ENCODE measurements around the gene GFER. TPM values are rescaled to one million over a fixed set of nuclear protein-coding genes. Genes with fewer than 3 reads are reported as not detected.

The GFER gene
- total RNA-seq, 4 donors from 2014 or later = 29.9 to 117 (median 64.3) TPM

- intact Hi-C loops (cut with DNase I; ENCODE audit: low total_unique reads) = no loop called here
- peak within 1 kb of the TSS; percentile 86 to 90 (median 88) for H3K27ac ChIP-seq
- 1 to 20% methylated on average over 1 to 59 of the region's 77 CpGs for WGBS, 2 donors (ENCODE audit: low coverage in 1 of 2)
- peak within 1 kb of the TSS; percentile 58 to 93 (median 88) for H3K4me3 ChIP-seq
- no peaks in the 10 kb centered on the region for H3K27me3 ChIP-seq
- peaks cover 0 to 12% (median 4%) of the 10 kb centered on the region in 4 donors for H3K36me3 ChIP-seq
- peak; percentile 100 for DNase-seq
- peaks cover 15 to 43% (median 35%) of the 10 kb centered on the region in 4 donors for H3K4me1 ChIP-seq
- no peaks in the 10 kb centered on the region for H3K9me3 ChIP-seq
- in situ Hi-C loops (cut with MboI; ENCODE audit: low pct_ligation_motif_present in 1 of 4, low pct_unique_long_range_greater_than_20kb in 1 of 4, low sequenced_read_pairs in 3 of 4) = no loop called here
- TF ChIP-seq POLR2A (IDR thresholded peaks at IDR 0.05) (peak; percentile 95), CTCF (IDR thresholded peaks at IDR 0.05) (no peak), POLR2AphosphoS5 (IDR thresholded peaks at IDR 0.05) (peak; percentile 98)
Measured at GRCh38 chr16:1942810-1943726, 40.9 kb upstream of the GFER start, which contains the start of gene MSRB1. Gene MSRB1, minus strand, starts transcription at chr16:1943199. Its CDS starts 43 bp downstream, at chr16:1943156.

GRCh38 chr16:1944612-1945199 is 39.3 kb upstream of the GFER start:
- Histone ChIP-seq H3K4me3 (no peak overlapping the region), H3K27ac (no peak overlapping the region), H3K9me3 (no peaks in the 10 kb centered on the region), H3K36me3 (no peaks in the 10 kb centered on the region), H3K27me3 (no peaks in the 10 kb centered on the region), H3K4me1 (peaks cover 15 to 36% (median 32%) of the 10 kb centered on the region in 4 donors)
- intact Hi-C loops (cut with DNase I; ENCODE audit: low total_unique reads) = no loop called here
- no peak for TF ChIP-seq EP300 (IDR thresholded peaks at IDR 0.05; ENCODE audit: low read depth)
- TF ChIP-seq POLR2A (IDR thresholded peaks at IDR 0.05) = no peak
- no peak for TF ChIP-seq CTCF (IDR thresholded peaks at IDR 0.05)
- TF ChIP-seq POLR2AphosphoS5 (IDR thresholded peaks at IDR 0.05) = no peak
- in situ Hi-C loops (cut with MboI; ENCODE audit: low pct_ligation_motif_present in 1 of 4, low pct_unique_long_range_greater_than_20kb in 1 of 4, low sequenced_read_pairs in 3 of 4) = no loop called here
- 91 to 100% methylated on average over 3 to 21 of the region's 21 CpGs for WGBS, 2 donors (ENCODE audit: low coverage in 1 of 2)
- no peak for DNase-seq

- H3K9me3 ChIP-seq = no peaks in the 10 kb centered on the region
- no peaks in the 10 kb centered on the region for H3K27me3 ChIP-seq
- TF ChIP-seq EP300 (IDR thresholded peaks at IDR 0.05; ENCODE audit: low read depth) = no peak
- TF ChIP-seq POLR2A (IDR thresholded peaks at IDR 0.05) = no peak
- TF ChIP-seq CTCF (IDR thresholded peaks at IDR 0.05) = no peak
- TF ChIP-seq POLR2AphosphoS5 (IDR thresholded peaks at IDR 0.05) = no peak
- H3K4me1 ChIP-seq = peaks cover 15 to 27% (median 23%) of the 10 kb centered on the region in 4 donors
- H3K4me3 ChIP-seq = no peak overlapping the region
- DNase-seq = no peak
- H3K36me3 ChIP-seq = no peaks in the 10 kb centered on the region
- 80 to 82% methylated on average over 11 to 19 of the region's 19 CpGs for WGBS, 2 donors (ENCODE audit: low coverage in 1 of 2)
- no peak overlapping the region for H3K27ac ChIP-seq
- intact Hi-C loops (cut with DNase I; ENCODE audit: low total_unique reads) = no loop called here
- in situ Hi-C loops (cut with MboI; ENCODE audit: low pct_ligation_motif_present in 1 of 4, low pct_unique_long_range_greater_than_20kb in 1 of 4, low sequenced_read_pairs in 3 of 4) = no loop called here
Measured at GRCh38 chr16:1945559-1946391, 38.2 kb upstream of the GFER start.
